Cardiac atrium fibroblast (primary cell): Measurements from ENCODE around the gene FSD2. TPM values are rescaled to one million over a fixed set of nuclear protein-coding genes. Genes with fewer than 3 reads are reported as not detected.

ENCODE experiments used
- total RNA-seq: library from RNA; depleted of rRNA; stranded (reverse); fragments of >200 nt; gene quantifications from 2 replicates; pipeline ENCODE4 v1.2.3, GENCODE V29; 2015

FSD2 gene, protein sequence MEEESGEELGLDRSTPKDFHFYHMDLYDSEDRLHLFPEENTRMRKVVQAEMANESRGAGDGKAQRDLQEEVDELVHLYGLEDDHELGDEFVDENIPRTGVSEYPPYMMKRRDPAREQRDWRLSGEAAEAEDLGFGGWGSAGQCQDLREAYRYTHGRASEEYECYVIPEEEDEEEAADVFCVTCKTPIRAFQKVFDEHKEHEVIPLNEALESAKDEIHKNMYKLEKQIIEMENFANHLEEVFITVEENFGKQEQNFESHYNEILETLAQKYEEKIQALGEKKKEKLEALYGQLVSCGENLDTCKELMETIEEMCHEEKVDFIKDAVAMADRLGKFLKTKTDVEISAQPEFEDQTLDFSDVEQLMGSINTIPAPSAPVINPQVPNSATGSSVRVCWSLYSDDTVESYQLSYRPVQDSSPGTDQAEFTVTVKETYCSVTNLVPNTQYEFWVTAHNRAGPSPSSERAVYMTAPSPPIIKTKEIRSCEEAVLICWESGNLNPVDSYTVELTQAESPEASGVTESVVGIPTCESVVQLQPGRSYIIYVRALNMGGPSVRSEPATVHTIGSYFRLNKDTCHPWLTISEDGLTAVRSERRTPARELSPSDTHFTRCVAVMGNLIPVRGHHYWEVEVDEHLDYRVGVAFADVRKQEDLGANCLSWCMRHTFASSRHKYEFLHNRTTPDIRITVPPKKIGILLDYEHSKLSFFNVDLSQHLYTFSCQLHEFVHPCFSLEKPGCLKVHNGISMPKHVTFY
- not detected in 2 replicates for total RNA-seq

GRCh38 chr15:82805994-82806406 is at the start of gene FSD2:
TSS of gene FSD2 (minus strand) at chr15:82806069. CDS start at chr15:82787390, 18,679 bp downstream.

GRCh38 chr15:82809308-82810060 is 3.6 kb upstream of the FSD2 start, which contains the start of gene WHAMM:
TSS of gene WHAMM (plus strand) at chr15:82809628. CDS start at chr15:82809727, 99 bp downstream.

GRCh38 chr15:82709421-82710207 is 96.3 kb downstream of the FSD2 start, which contains the start of gene AP3B2:
TSS of gene AP3B2 (minus strand) at chr15:82709875. CDS start at chr15:82709706, 169 bp downstream.

Other genes starting within 250 kb of the FSD2 start
- 0.72 and 0.97 TPM in 2 replicates for gene CPEB1, start 158.7 kb downstream of the FSD2 start, total RNA-seq
- not detected in 2 replicates for gene AP3B2, start 96.2 kb downstream of the FSD2 start, total RNA-seq
- gene WHAMM, start 3.6 kb upstream of the FSD2 start, total RNA-seq: 2.4 and 4.5 TPM in 2 replicates
- gene HOMER2, start 146.7 kb upstream of the FSD2 start, total RNA-seq: 0.36 and 0.49 TPM in 2 replicates
- 14.4 and 22.9 TPM in 2 replicates for gene RAMAC, start 180.1 kb upstream of the FSD2 start, total RNA-seq
- 5.2 and 7.4 TPM in 2 replicates for gene C15orf40, start 205.6 kb upstream of the FSD2 start, total RNA-seq